HEK293T (cell line): ENCODE results near the gene KIF26B.

Source experiments
- BHLHE40 ChIP-seq: fragments of 450-650 bp; IDR thresholded peaks from 2 replicates; pipeline ENCODE4 v1.6.1; 2016; ENCODE audit warnings: mild to moderate bottlenecking, moderate library complexity, borderline replicate concordance
- FOXK2 ChIP-seq: fragments of 450-650 bp; IDR thresholded peaks from 2 replicates; pipeline ENCODE4 v1.6.1; 2016; ENCODE audit warnings: mild to moderate bottlenecking
- FOXM1 ChIP-seq: fragments of 450-650 bp; IDR thresholded peaks from 2 replicates; pipeline ENCODE4 v1.6.1; 2017; ENCODE audit warnings: mild to moderate bottlenecking, borderline replicate concordance
- HDGF ChIP-seq: fragments of 450-650 bp; IDR thresholded peaks from 2 replicates; pipeline ENCODE4 v1.6.1; 2017; ENCODE audit warnings: antibody characterized with exemption, borderline replicate concordance
- LEF1 ChIP-seq: fragments of 450-650 bp; IDR thresholded peaks from 2 replicates; pipeline ENCODE4 v1.6.1; 2017; ENCODE audit warnings: mild to moderate bottlenecking, borderline replicate concordance
- NFRKB ChIP-seq: fragments of 450-650 bp; IDR thresholded peaks from 2 replicates; pipeline ENCODE4 v1.6.1; 2016; ENCODE audit warnings: mild to moderate bottlenecking, moderate library complexity
- SP1 ChIP-seq: fragments of 450-650 bp; IDR thresholded peaks from 2 replicates; pipeline ENCODE4 v1.6.1; 2017
- SUZ12 ChIP-seq: fragments of 450-650 bp; IDR thresholded peaks from 2 replicates; pipeline ENCODE4 v1.6.1; 2016; ENCODE audit warnings: mild to moderate bottlenecking
- TARDBP ChIP-seq: fragments of 450-650 bp; IDR thresholded peaks from 2 replicates; pipeline ENCODE4 v1.6.1; 2016
- TF ChIP-seq, protein P1 (sequence below): fragments of 450-650 bp; IDR thresholded peaks from 2 replicates; pipeline ENCODE4 v1.6.1; 2016

DNA sequence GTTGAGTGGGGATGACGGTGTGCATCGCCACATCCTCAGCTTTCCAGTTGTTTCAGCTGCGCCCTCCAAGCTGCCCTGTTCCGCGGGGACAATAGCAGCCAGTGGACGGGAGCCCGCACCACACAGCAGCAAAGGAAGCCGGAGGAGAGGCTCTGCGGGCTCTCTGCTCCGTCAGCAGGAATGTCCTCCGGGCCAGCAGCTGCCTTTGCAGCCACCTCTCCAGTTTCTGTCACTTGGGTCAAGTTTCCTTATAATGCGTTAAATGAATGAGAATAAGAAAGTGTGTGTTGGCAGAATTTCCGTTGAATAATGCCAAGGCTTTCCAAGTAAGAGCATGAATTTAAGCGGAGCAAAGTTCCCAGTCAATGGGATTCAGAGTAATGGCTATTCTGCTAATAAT is 263.3 kb downstream of the KIF26B start:
- no peak for TF ChIP-seq SUZ12
- TF ChIP-seq LEF1: no peak
- TF ChIP-seq FOXK2: no peak
- no peak for TF ChIP-seq HDGF
- no peak for TF ChIP-seq NFRKB
- no peak for TF ChIP-seq FOXM1
- TF ChIP-seq, protein P1, sequence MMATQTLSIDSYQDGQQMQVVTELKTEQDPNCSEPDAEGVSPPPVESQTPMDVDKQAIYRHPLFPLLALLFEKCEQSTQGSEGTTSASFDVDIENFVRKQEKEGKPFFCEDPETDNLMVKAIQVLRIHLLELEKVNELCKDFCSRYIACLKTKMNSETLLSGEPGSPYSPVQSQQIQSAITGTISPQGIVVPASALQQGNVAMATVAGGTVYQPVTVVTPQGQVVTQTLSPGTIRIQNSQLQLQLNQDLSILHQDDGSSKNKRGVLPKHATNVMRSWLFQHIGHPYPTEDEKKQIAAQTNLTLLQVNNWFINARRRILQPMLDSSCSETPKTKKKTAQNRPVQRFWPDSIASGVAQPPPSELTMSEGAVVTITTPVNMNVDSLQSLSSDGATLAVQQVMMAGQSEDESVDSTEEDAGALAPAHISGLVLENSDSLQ: no peak
- TF ChIP-seq SP1: no peak
- no peak for TF ChIP-seq TARDBP
- no peak for TF ChIP-seq BHLHE40
